Measurements from ENCODE around the gene FMC1. TPM values are rescaled to one million over a fixed set of nuclear protein-coding genes. Genes with fewer than 3 reads are reported as not detected.

The FMC1 gene
- total RNA-seq, 1 donor from 2014 or later: 13.5 TPM

DNA sequence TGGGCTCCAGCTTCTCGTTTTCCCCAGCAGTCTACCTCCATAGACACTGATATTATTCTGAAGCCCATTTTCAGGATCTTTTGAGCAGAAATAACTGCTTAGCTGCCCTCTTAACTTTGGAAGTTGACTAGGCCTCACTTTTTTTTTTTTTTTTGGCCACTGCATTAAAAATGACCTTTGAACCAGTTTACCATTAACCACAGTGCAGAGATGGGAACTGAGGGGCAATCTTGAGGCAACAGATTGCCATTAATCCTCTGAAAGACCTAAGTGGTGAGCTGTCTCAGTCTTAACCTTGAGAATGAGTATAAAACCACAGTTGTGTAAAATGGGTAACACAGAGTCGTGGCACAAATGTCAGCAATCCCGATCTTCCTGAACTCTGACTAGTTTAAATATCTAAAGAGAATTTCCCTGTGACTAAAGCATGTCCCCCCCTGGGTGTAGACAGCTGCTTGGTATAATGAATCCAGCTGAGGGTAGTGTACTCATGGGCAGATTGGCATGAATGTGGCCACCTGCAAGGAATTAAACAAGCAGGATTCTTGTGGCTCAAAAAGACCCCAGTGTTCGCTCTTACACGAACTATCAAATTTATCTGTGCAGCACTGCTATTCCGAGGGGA lies 46.1 kb upstream of the FMC1 start:
- H3K4me1 Mint-ChIP-seq (ENCODE audit: unreplicated experiment): peaks cover 7% of the 10 kb centered on the region
- DNase-seq (ENCODE audit: extremely low spot score, unreplicated experiment): no peak
- TF ChIP-seq CTCF (IDR thresholded peaks at IDR 0.05): no peak
- H3K36me3 Mint-ChIP-seq (ENCODE audit: unreplicated experiment): peaks cover 42% of the 10 kb centered on the region
- no peaks in the 10 kb centered on the region for H3K9me3 Mint-ChIP-seq (ENCODE audit: unreplicated experiment)
- no peaks in the 10 kb centered on the region for H3K27me3 Mint-ChIP-seq (ENCODE audit: unreplicated experiment)
- H3K4me3 Mint-ChIP-seq (ENCODE audit: unreplicated experiment): no peak overlapping the region
- no peak overlapping the region for H3K27ac Mint-ChIP-seq (ENCODE audit: unreplicated experiment)

DNA sequence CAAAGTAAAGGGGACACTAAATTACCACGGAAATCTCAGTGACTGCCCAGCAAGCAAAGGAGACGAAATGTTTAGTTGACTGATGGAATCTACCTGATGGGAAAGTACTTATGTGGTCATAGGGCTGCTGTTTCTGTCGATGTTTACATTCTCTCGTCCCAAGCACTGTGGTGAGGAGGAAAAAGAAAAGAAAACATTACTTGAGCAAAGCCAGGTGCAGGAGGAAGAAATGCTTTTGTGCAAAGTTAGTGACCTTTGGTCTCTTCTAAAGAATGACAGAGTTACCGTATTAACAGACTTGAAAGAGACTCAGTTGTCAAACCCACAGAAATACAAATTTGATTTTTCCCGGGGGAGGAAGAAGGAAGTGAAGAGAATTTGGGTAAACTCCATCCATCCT lies 43.3 kb upstream of the FMC1 start:
- DNase-seq (ENCODE audit: extremely low spot score, unreplicated experiment): no peak
- no peaks in the 10 kb centered on the region for H3K9me3 Mint-ChIP-seq (ENCODE audit: unreplicated experiment)
- H3K36me3 Mint-ChIP-seq (ENCODE audit: unreplicated experiment): peaks cover 45% of the 10 kb centered on the region
- H3K27ac Mint-ChIP-seq (ENCODE audit: unreplicated experiment): no peak overlapping the region
- no peak for TF ChIP-seq CTCF (IDR thresholded peaks at IDR 0.05)
- H3K27me3 Mint-ChIP-seq (ENCODE audit: unreplicated experiment): no peaks in the 10 kb centered on the region
- peaks cover 14% of the 10 kb centered on the region for H3K4me1 Mint-ChIP-seq (ENCODE audit: unreplicated experiment)
- H3K4me3 Mint-ChIP-seq (ENCODE audit: unreplicated experiment): no peak overlapping the region

DNA sequence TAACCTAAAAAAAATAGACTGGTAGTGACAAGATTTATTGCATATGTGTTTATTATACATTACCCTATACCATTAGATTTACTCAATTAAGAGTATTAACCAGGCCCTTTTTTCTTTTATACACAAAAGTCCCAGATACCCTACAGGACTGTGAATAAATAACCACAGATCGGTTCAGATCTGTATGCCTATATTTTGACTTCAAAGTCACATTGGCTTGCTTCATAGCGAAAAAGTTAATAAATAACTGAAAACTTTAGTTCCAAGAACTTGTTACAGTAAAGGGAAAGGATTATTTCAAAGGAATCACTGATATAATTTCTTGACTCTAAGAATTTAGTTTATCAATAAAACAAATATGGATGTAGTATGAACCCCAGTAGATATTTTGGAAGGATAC lies 41.8 kb upstream of the FMC1 start:
- H3K27ac Mint-ChIP-seq (ENCODE audit: unreplicated experiment): no peak overlapping the region
- H3K4me3 Mint-ChIP-seq (ENCODE audit: unreplicated experiment): no peak overlapping the region
- H3K4me1 Mint-ChIP-seq (ENCODE audit: unreplicated experiment): peaks cover 14% of the 10 kb centered on the region
- H3K9me3 Mint-ChIP-seq (ENCODE audit: unreplicated experiment): no peaks in the 10 kb centered on the region
- TF ChIP-seq CTCF (IDR thresholded peaks at IDR 0.05): no peak
- peaks cover 40% of the 10 kb centered on the region for H3K36me3 Mint-ChIP-seq (ENCODE audit: unreplicated experiment)
- H3K27me3 Mint-ChIP-seq (ENCODE audit: unreplicated experiment): no peaks in the 10 kb centered on the region
- DNase-seq (ENCODE audit: extremely low spot score, unreplicated experiment): no peak

GRCh38 chr7:139300390-139300789 lies 40.7 kb upstream of the FMC1 start:
- H3K27me3 Mint-ChIP-seq (ENCODE audit: unreplicated experiment): no peaks in the 10 kb centered on the region
- DNase-seq (ENCODE audit: extremely low spot score, unreplicated experiment): no peak
- H3K4me3 Mint-ChIP-seq (ENCODE audit: unreplicated experiment): no peak overlapping the region
- peaks cover 37% of the 10 kb centered on the region for H3K36me3 Mint-ChIP-seq (ENCODE audit: unreplicated experiment)
- no peaks in the 10 kb centered on the region for H3K9me3 Mint-ChIP-seq (ENCODE audit: unreplicated experiment)
- H3K4me1 Mint-ChIP-seq (ENCODE audit: unreplicated experiment): peaks cover 14% of the 10 kb centered on the region
- H3K27ac Mint-ChIP-seq (ENCODE audit: unreplicated experiment): no peak overlapping the region
- no peak for TF ChIP-seq CTCF (IDR thresholded peaks at IDR 0.05)

- DNase-seq (ENCODE audit: extremely low spot score, unreplicated experiment): no peak
- no peaks in the 10 kb centered on the region for H3K27me3 Mint-ChIP-seq (ENCODE audit: unreplicated experiment)
Observed at GRCh38 chr7:139304517-139304916, 36.6 kb upstream of the FMC1 start.

More at GRCh38 chr7:139304517-139304916, 36.6 kb upstream of the FMC1 start:
- Mint-ChIP-seq H3K4me1 (ENCODE audit: unreplicated experiment) (peaks cover 11% of the 10 kb centered on the region), H3K36me3 (ENCODE audit: unreplicated experiment) (peaks cover 27% of the 10 kb centered on the region), H3K9me3 (ENCODE audit: unreplicated experiment) (no peaks in the 10 kb centered on the region), H3K4me3 (ENCODE audit: unreplicated experiment) (no peak overlapping the region), H3K27ac (ENCODE audit: unreplicated experiment) (no peak overlapping the region)
- no peak for TF ChIP-seq CTCF (IDR thresholded peaks at IDR 0.05)
